Measurements from ENCODE around the gene CACNG5. TPM values are rescaled to one million over a fixed set of nuclear protein-coding genes. Genes with fewer than 3 reads are reported as not detected.
A peak's percentile ranks its signal among the peaks of the same experiment; 100 is the strongest.

Gene CACNG5
- total RNA-seq, 1 donor from 2014 or later, result not detected

- H3K4me3 Mint-ChIP-seq, result no peak overlapping the region
- H3K27me3 Mint-ChIP-seq (ENCODE audit: insufficient read depth), result no peaks in the 10 kb centered on the region
- H3K27ac Mint-ChIP-seq, result no peak overlapping the region
- intact Hi-C loops (cut with micrococcal nuclease), result loop anchor here (1.0 kb wide), 4 partner anchors 178 to 706 kb away; no protein-coding TSS in a partner anchor
- H3K36me3 Mint-ChIP-seq (ENCODE audit: low read depth), result no peaks in the 10 kb centered on the region
- DNase-seq (ENCODE audit: low spot score), result peak; percentile 33
- H3K4me1 Mint-ChIP-seq (ENCODE audit: low read depth), result peaks cover 9% of the 10 kb centered on the region
- H3K9me3 Mint-ChIP-seq, result no peaks in the 10 kb centered on the region
Observed at GRCh38 chr17:66906321-66907278, 71.7 kb downstream of the CACNG5 start.

GRCh38 chr17:66909804-66910373 lies 75.0 kb downstream of the CACNG5 start:
- Mint-ChIP-seq H3K36me3 (ENCODE audit: low read depth) (no peaks in the 10 kb centered on the region), H3K27ac (no peak overlapping the region), H3K4me3 (no peak overlapping the region), H3K4me1 (ENCODE audit: low read depth) (peaks cover 9% of the 10 kb centered on the region), H3K27me3 (ENCODE audit: insufficient read depth) (no peaks in the 10 kb centered on the region), H3K9me3 (no peaks in the 10 kb centered on the region)
- DNase-seq (ENCODE audit: low spot score), result no peak
- intact Hi-C loops (cut with micrococcal nuclease), result no loop called here

- intact Hi-C loops (cut with micrococcal nuclease), result no loop called here
- DNase-seq (ENCODE audit: low spot score), result no peak
- no peak overlapping the region for H3K27ac Mint-ChIP-seq
- H3K36me3 Mint-ChIP-seq (ENCODE audit: low read depth), result no peaks in the 10 kb centered on the region
- no peaks in the 10 kb centered on the region for H3K27me3 Mint-ChIP-seq (ENCODE audit: insufficient read depth)
- H3K4me3 Mint-ChIP-seq, result no peak overlapping the region
- H3K4me1 Mint-ChIP-seq (ENCODE audit: low read depth), result peaks cover 9% of the 10 kb centered on the region
- H3K9me3 Mint-ChIP-seq, result no peaks in the 10 kb centered on the region
Observed at GRCh38 chr17:66910651-66911285, 75.9 kb downstream of the CACNG5 start.

GRCh38 chr17:66915204-66915611 lies 80.3 kb downstream of the CACNG5 start:
- no peak overlapping the region for H3K27ac Mint-ChIP-seq
- H3K9me3 Mint-ChIP-seq, result no peaks in the 10 kb centered on the region
- no peaks in the 10 kb centered on the region for H3K27me3 Mint-ChIP-seq (ENCODE audit: insufficient read depth)
- no peaks in the 10 kb centered on the region for H3K36me3 Mint-ChIP-seq (ENCODE audit: low read depth)
- no peak overlapping the region for H3K4me3 Mint-ChIP-seq
- DNase-seq (ENCODE audit: low spot score), result no peak
- intact Hi-C loops (cut with micrococcal nuclease), result no loop called here
- no peaks in the 10 kb centered on the region for H3K4me1 Mint-ChIP-seq (ENCODE audit: low read depth)

- Mint-ChIP-seq H3K27ac (no peak overlapping the region), H3K27me3 (ENCODE audit: insufficient read depth) (peaks cover 2% of the 10 kb centered on the region), H3K4me3 (no peak overlapping the region), H3K9me3 (no peaks in the 10 kb centered on the region), H3K4me1 (ENCODE audit: low read depth) (no peaks in the 10 kb centered on the region), H3K36me3 (ENCODE audit: low read depth) (no peaks in the 10 kb centered on the region)
- no peak for DNase-seq (ENCODE audit: low spot score)
- intact Hi-C loops (cut with micrococcal nuclease), result no loop called here
Observed at GRCh38 chr17:66915792-66916191, 80.9 kb downstream of the CACNG5 start.

GRCh38 chr17:66916946-66917345 lies 82.0 kb downstream of the CACNG5 start:
- intact Hi-C loops (cut with micrococcal nuclease), result no loop called here
- no peak overlapping the region for H3K27ac Mint-ChIP-seq

GRCh38 chr17:66918896-66919295 lies 84.0 kb downstream of the CACNG5 start:
- peaks cover 13% of the 10 kb centered on the region for H3K27me3 Mint-ChIP-seq (ENCODE audit: insufficient read depth)
- DNase-seq (ENCODE audit: low spot score), result no peak
- H3K4me3 Mint-ChIP-seq, result no peak overlapping the region
- H3K4me1 Mint-ChIP-seq (ENCODE audit: low read depth), result no peaks in the 10 kb centered on the region
- no peak overlapping the region for H3K27ac Mint-ChIP-seq
- intact Hi-C loops (cut with micrococcal nuclease), result no loop called here
- no peaks in the 10 kb centered on the region for H3K36me3 Mint-ChIP-seq (ENCODE audit: low read depth)
- no peaks in the 10 kb centered on the region for H3K9me3 Mint-ChIP-seq

More at GRCh38 chr17:66916946-66917345, 82.0 kb downstream of the CACNG5 start:
- no peaks in the 10 kb centered on the region for H3K4me1 Mint-ChIP-seq (ENCODE audit: low read depth)
- H3K27me3 Mint-ChIP-seq (ENCODE audit: insufficient read depth), result peaks cover 4% of the 10 kb centered on the region
- no peaks in the 10 kb centered on the region for H3K9me3 Mint-ChIP-seq
- H3K4me3 Mint-ChIP-seq, result no peak overlapping the region
- no peaks in the 10 kb centered on the region for H3K36me3 Mint-ChIP-seq (ENCODE audit: low read depth)
- DNase-seq (ENCODE audit: low spot score), result no peak

- Mint-ChIP-seq H3K27ac (no peak overlapping the region), H3K27me3 (ENCODE audit: insufficient read depth) (peaks cover 16% of the 10 kb centered on the region), H3K9me3 (no peaks in the 10 kb centered on the region), H3K4me1 (ENCODE audit: low read depth) (no peaks in the 10 kb centered on the region), H3K36me3 (ENCODE audit: low read depth) (no peaks in the 10 kb centered on the region), H3K4me3 (no peak overlapping the region)
- no peak for DNase-seq (ENCODE audit: low spot score)
- intact Hi-C loops (cut with micrococcal nuclease), result no loop called here
Observed at GRCh38 chr17:66920435-66920834, 85.5 kb downstream of the CACNG5 start.

GRCh38 chr17:66920950-66921349 lies 86.0 kb downstream of the CACNG5 start:
- H3K4me1 Mint-ChIP-seq (ENCODE audit: low read depth), result no peaks in the 10 kb centered on the region
- peaks cover 16% of the 10 kb centered on the region for H3K27me3 Mint-ChIP-seq (ENCODE audit: insufficient read depth)
- H3K9me3 Mint-ChIP-seq, result no peaks in the 10 kb centered on the region
- H3K27ac Mint-ChIP-seq, result no peak overlapping the region
- no peak for DNase-seq (ENCODE audit: low spot score)
- H3K4me3 Mint-ChIP-seq, result no peak overlapping the region
- H3K36me3 Mint-ChIP-seq (ENCODE audit: low read depth), result no peaks in the 10 kb centered on the region
- intact Hi-C loops (cut with micrococcal nuclease), result no loop called here

GRCh38 chr17:66923886-66924285 lies 89.0 kb downstream of the CACNG5 start:
- Mint-ChIP-seq H3K4me3 (no peak overlapping the region), H3K27ac (no peak overlapping the region), H3K4me1 (ENCODE audit: low read depth) (no peaks in the 10 kb centered on the region), H3K36me3 (ENCODE audit: low read depth) (no peaks in the 10 kb centered on the region), H3K9me3 (no peaks in the 10 kb centered on the region), H3K27me3 (ENCODE audit: insufficient read depth) (peaks cover 35% of the 10 kb centered on the region)
- no peak for DNase-seq (ENCODE audit: low spot score)
- intact Hi-C loops (cut with micrococcal nuclease), result no loop called here

- Mint-ChIP-seq H3K36me3 (ENCODE audit: low read depth) (no peaks in the 10 kb centered on the region), H3K27me3 (ENCODE audit: insufficient read depth) (peaks cover 40% of the 10 kb centered on the region), H3K27ac (no peak overlapping the region), H3K4me3 (no peak overlapping the region), H3K4me1 (ENCODE audit: low read depth) (no peaks in the 10 kb centered on the region), H3K9me3 (no peaks in the 10 kb centered on the region)
- intact Hi-C loops (cut with micrococcal nuclease), result no loop called here
- no peak for DNase-seq (ENCODE audit: low spot score)
Observed at GRCh38 chr17:66925811-66926500, 91.0 kb downstream of the CACNG5 start.

GRCh38 chr17:66928949-66929348 lies 94.0 kb downstream of the CACNG5 start:
- intact Hi-C loops (cut with micrococcal nuclease), result no loop called here
- no peak for DNase-seq (ENCODE audit: low spot score)
- no peak overlapping the region for H3K4me3 Mint-ChIP-seq
- H3K4me1 Mint-ChIP-seq (ENCODE audit: low read depth), result no peaks in the 10 kb centered on the region
- no peaks in the 10 kb centered on the region for H3K36me3 Mint-ChIP-seq (ENCODE audit: low read depth)
- H3K27me3 Mint-ChIP-seq (ENCODE audit: insufficient read depth), result peaks cover 34% of the 10 kb centered on the region
- H3K9me3 Mint-ChIP-seq, result no peaks in the 10 kb centered on the region
- no peak overlapping the region for H3K27ac Mint-ChIP-seq
